K562 (cell line): ENCODE results near the gene BNIPL. TPM values are rescaled to one million over a fixed set of nuclear protein-coding genes. Genes with fewer than 3 reads are reported as not detected.

Source experiments
- ETV1 ChIP-seq: fragments of 450-650 bp; conservative IDR thresholded peaks from 2 replicates; pipeline ENCODE4 v1.6.1; 2016; ENCODE audit warnings: missing genetic modification characterization, control low read depth, low read depth, missing compliant biosample characterization
- EWSR1 ChIP-seq: fragments of 450-650 bp; IDR thresholded peaks from 2 replicates; pipeline ENCODE4 v1.6.1; 2018; ENCODE audit warnings: borderline replicate concordance, mild to moderate bottlenecking, low read depth, moderate library complexity; ENCODE audit not compliant: partially characterized antibody
- FOXM1 ChIP-seq, 2 experiments: fragments of 450-650 bp in 1 of 2; sonication (generic) in 1 of 2; formaldehyde crosslinking in 1 of 2; IDR thresholded peaks; 2 replicates each; pipeline versions ENCODE4 v1.6.1 to v1.9.0; 2017 to 2022; ENCODE audit warnings: low read depth in 2 of 2, mild to moderate bottlenecking in 2 of 2, missing genetic modification reagents in 1 of 2, moderate library complexity in 1 of 2
- FUS ChIP-seq: fragments of 200-400 bp; formaldehyde crosslinking; optimal IDR thresholded peaks from 2 replicates; pipeline ENCODE3; 2017; ENCODE audit warnings: low read depth, low read length
- GTF2E2 ChIP-seq: fragments of 200-800 bp; sonication (Bioruptor generic); IDR thresholded peaks from 2 replicates; pipeline ENCODE4 v1.6.1; 2016; ENCODE audit warnings: missing genetic modification characterization, missing compliant biosample characterization
- HDAC3 ChIP-seq: fragments of 450-650 bp; IDR thresholded peaks from 2 replicates; pipeline ENCODE4 v1.6.1; 2018; ENCODE audit warnings: borderline replicate concordance, mild to moderate bottlenecking, moderate library complexity; ENCODE audit not compliant: partially characterized antibody
- MAFK ChIP-seq: IDR thresholded peaks from 2 replicates; pipeline ENCODE4 v1.6.1; 2011; ENCODE audit warnings: low read length, improper control_type of control experiment
- MAZ ChIP-seq, 2 experiments: fragments of 450-650 bp in 1 of 2; sonication (generic) in 1 of 2; formaldehyde crosslinking; IDR thresholded peaks in 1 of 2; conservative IDR thresholded peaks in 1 of 2; 2 replicates each; pipeline versions ENCODE4 v1.4.0 to v1.5.0; 2020; ENCODE audit warnings: mild to moderate bottlenecking in 1 of 2, missing genetic modification reagents in 1 of 2
- NELFE ChIP-seq: IDR thresholded peaks from 2 replicates; pipeline ENCODE4 v1.6.1; 2011; ENCODE audit warnings: mild to moderate bottlenecking; ENCODE audit not compliant: insufficient read depth, insufficient read length
- PTRF ChIP-seq: fragments of 450-650 bp; IDR thresholded peaks from 2 replicates; pipeline ENCODE4 v1.6.1; 2016; ENCODE audit warnings: mild to moderate bottlenecking, missing genetic modification characterization, missing compliant biosample characterization
- PYGO2 ChIP-seq: fragments of 450-650 bp; IDR thresholded peaks from 2 replicates; pipeline ENCODE4 v1.6.1; 2016; ENCODE audit warnings: mild to moderate bottlenecking, missing genetic modification characterization, moderate library complexity, missing compliant biosample characterization
- SAP30 ChIP-seq: fragments of 200-600 bp; sonication (generic); IDR thresholded peaks from 2 replicates; pipeline ENCODE4 v1.6.1; 2012; ENCODE audit warnings: borderline replicate concordance, low read depth, mild to moderate bottlenecking, moderate library complexity, low read length, control low read depth, inconsistent platforms; ENCODE audit not compliant: insufficient read depth, poor library complexity, severe bottlenecking
- SNRNP70 ChIP-seq: fragments of 200-400 bp; formaldehyde crosslinking; optimal IDR thresholded peaks from 2 replicates; pipeline ENCODE3; 2017; ENCODE audit warnings: low read depth, low read length
- SRSF9 ChIP-seq: fragments of 200-400 bp; formaldehyde crosslinking; IDR thresholded peaks from 2 replicates; pipeline ENCODE4 v1.6.1; 2017; ENCODE audit warnings: low read depth, low read length, borderline replicate concordance
- TCF3 ChIP-seq: sonication (generic); formaldehyde crosslinking; IDR thresholded peaks from 2 replicates; pipeline ENCODE4 v1.4.0; 2020; ENCODE audit warnings: mild to moderate bottlenecking, missing genetic modification reagents
- ZFPM2 ChIP-seq: fragments of 250-450 bp; sonication (Bioruptor Pico); IDR thresholded peaks from 2 replicates; pipeline ENCODE4 v1.5.1; 2022; ENCODE audit warnings: mild to moderate bottlenecking
- ZKSCAN8 ChIP-seq: fragments of 200-800 bp; sonication (Bioruptor generic); IDR thresholded peaks from 2 replicates; pipeline ENCODE4 v1.6.1; 2016; ENCODE audit warnings: missing genetic modification characterization, missing compliant biosample characterization
- ZNF184 ChIP-seq: sonication (generic); formaldehyde crosslinking; IDR thresholded peaks from 2 replicates; pipeline ENCODE4 v1.5.0; 2020; ENCODE audit warnings: missing genetic modification reagents
- ZNF324 ChIP-seq: fragments of 250-450 bp; sonication (Bioruptor Pico); IDR thresholded peaks from 2 replicates; pipeline ENCODE4 v1.4.0; 2020; ENCODE audit warnings: mild to moderate bottlenecking
- ZNF408 ChIP-seq: fragments of 250-450 bp; sonication (Bioruptor Pico); IDR thresholded peaks from 2 replicates; pipeline ENCODE4 v1.4.0; 2020; ENCODE audit warnings: low read depth, mild to moderate bottlenecking, moderate library complexity
- ZNF764 ChIP-seq: fragments of 250-450 bp; sonication (Bioruptor Pico); IDR thresholded peaks from 2 replicates; pipeline ENCODE4 v1.4.0; 2020; ENCODE audit warnings: low read depth, mild to moderate bottlenecking, moderate library complexity
- polyA plus RNA-seq, 8 experiments: library from polyadenylated mRNA; depleted of rRNA in 4 of 8; stranded (reverse) in 5 of 8; unstranded in 3 of 8; fragments of >200 nt; fragmentation: Nextera tagmentation in 2 of 8; fragmentation: Illumina TruSeq in 1 of 8; extraction: Ambion mirVana in 2 of 8; extraction: Trizol in 1 of 8; gene quantifications; 2 replicates each; pipeline versions ENCODE4 v1.2.1 to v1.2.3, GENCODE V29; 2011 to 2014; ENCODE audit warnings: inconsistent platforms in 1 of 8, missing spikeins in 1 of 8
- total RNA-seq, 7 experiments: library from RNA; depleted of rRNA in 6 of 7; stranded (reverse); fragments of >200 nt in 6 of 7; fragmentation: Illumina TruSeq in 2 of 7; extraction: Trizol in 2 of 7; gene quantifications; 2 replicates each; pipeline versions ENCODE4 v1.2.1 to v1.2.3, GENCODE V29; 2011 to 2021; ENCODE audit warnings: low replicate concordance in 1 of 7
- TF ChIP-seq, protein P1 (sequence below), 3 experiments: fragments of 200-800 bp in 1 of 3; sonication (Bioruptor generic) in 1 of 3; sonication (generic) in 1 of 3; formaldehyde crosslinking in 1 of 3; IDR thresholded peaks; 2 replicates each; pipeline versions ENCODE4 v1.6.1 to v1.8.0; 2016 to 2022; ENCODE audit warnings: mild to moderate bottlenecking in 2 of 3, missing compliant biosample characterization in 2 of 3, missing genetic modification characterization in 2 of 3, missing genetic modification reagents in 1 of 3
- TF ChIP-seq, protein P2 (sequence below): fragments of 450-650 bp; formaldehyde crosslinking; IDR thresholded peaks from 2 replicates; pipeline ENCODE4 v1.4.0; 2020; ENCODE audit warnings: mild to moderate bottlenecking, moderate library complexity
- TF ChIP-seq, protein P3 (sequence below): fragments of 450-650 bp; IDR thresholded peaks from 2 replicates; pipeline ENCODE4 v1.6.1; 2016; ENCODE audit warnings: mild to moderate bottlenecking

BNIPL gene
- total and polyA plus RNA-seq, 9 of the 15 experiments (the other 6 are each of a cell fraction or from before 2014, with no cell fraction given): 0.08 to 1.4 (median 0.68) TPM

DNA sequence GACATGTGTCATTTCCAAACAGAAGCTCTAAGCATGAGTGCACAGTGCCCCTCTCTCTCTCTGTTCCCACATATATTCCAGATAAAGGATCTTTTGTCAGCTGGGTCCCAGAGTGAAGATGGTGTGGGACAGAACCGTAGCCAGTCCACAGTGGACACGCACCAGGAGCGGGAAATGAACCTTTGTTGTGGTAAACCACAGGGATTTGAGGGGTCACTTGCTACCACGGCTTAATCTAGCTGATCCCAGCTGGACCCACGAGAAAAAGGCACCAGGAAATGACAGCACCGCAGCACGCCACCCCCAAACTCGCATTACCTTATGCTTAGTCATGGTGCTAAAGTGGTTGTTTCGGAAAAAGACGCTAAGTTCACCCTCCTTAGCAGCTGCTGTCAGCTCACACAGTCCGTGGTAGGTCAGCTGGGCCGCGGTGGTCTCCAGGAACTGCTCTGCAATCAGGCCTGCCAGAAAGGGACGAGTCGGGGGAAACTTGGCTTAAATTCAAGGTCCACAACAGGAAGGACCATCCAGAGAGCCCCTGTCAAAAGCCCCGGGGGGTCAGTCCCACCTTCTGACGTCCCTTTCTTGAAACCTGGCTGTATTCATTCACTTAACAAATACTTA lies 37.2 kb upstream of the BNIPL start (continued):
- TF ChIP-seq HDAC3 (no peak), ZNF184 (CRISPR knock-in tag) (no peak), SAP30 (no peak), EWSR1 (no peak), PTRF (tag) (no peak), TCF3 (CRISPR knock-in tag) (peak; percentile 68), MAFK (peak; percentile 86), FOXM1 (IDR thresholded peaks at IDR 0.05; ENCODE audit: low read depth) (no peak), FOXM1 (CRISPR knock-in tag; IDR thresholded peaks at IDR 0.05; ENCODE audit: low read depth) (no peak), ETV1 (peak; percentile 80), PYGO2 (no peak), NELFE (no peak), FUS (no peak), MAZ (CRISPR knock-in tag; conservative IDR thresholded peaks at IDR 0.05 in 1 of 2, IDR thresholded peaks at IDR 0.05 in 1 of 2) (0 out of 4 replicates have a peak, but pooled peaks have one; percentile 30 to 44), ZFPM2 (CRISPR knock-in tag) (no peak), ZNF324 (no peak), ZNF764 (CRISPR knock-in tag) (no peak), SRSF9 (no peak), ZKSCAN8 (no peak), SNRNP70 (no peak), GTF2E2 (tag) (no peak), ZNF408 (CRISPR knock-in tag) (no peak)
- TF ChIP-seq, protein P1, sequence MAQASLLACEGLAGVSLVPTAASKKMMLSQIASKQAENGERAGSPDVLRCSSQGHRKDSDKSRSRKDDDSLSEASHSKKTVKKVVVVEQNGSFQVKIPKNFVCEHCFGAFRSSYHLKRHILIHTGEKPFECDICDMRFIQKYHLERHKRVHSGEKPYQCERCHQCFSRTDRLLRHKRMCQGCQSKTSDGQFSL (CRISPR knock-in tag; IDR thresholded peaks at IDR 0.05): no peak
- TF ChIP-seq, protein P1 (tag; IDR thresholded peaks at IDR 0.05): no peak
- TF ChIP-seq, protein P2, sequence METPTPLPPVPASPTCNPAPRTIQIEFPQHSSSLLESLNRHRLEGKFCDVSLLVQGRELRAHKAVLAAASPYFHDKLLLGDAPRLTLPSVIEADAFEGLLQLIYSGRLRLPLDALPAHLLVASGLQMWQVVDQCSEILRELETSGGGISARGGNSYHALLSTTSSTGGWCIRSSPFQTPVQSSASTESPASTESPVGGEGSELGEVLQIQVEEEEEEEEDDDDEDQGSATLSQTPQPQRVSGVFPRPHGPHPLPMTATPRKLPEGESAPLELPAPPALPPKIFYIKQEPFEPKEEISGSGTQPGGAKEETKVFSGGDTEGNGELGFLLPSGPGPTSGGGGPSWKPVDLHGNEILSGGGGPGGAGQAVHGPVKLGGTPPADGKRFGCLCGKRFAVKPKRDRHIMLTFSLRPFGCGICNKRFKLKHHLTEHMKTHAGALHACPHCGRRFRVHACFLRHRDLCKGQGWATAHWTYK (CRISPR knock-in tag): no peak
- TF ChIP-seq, protein P3, sequence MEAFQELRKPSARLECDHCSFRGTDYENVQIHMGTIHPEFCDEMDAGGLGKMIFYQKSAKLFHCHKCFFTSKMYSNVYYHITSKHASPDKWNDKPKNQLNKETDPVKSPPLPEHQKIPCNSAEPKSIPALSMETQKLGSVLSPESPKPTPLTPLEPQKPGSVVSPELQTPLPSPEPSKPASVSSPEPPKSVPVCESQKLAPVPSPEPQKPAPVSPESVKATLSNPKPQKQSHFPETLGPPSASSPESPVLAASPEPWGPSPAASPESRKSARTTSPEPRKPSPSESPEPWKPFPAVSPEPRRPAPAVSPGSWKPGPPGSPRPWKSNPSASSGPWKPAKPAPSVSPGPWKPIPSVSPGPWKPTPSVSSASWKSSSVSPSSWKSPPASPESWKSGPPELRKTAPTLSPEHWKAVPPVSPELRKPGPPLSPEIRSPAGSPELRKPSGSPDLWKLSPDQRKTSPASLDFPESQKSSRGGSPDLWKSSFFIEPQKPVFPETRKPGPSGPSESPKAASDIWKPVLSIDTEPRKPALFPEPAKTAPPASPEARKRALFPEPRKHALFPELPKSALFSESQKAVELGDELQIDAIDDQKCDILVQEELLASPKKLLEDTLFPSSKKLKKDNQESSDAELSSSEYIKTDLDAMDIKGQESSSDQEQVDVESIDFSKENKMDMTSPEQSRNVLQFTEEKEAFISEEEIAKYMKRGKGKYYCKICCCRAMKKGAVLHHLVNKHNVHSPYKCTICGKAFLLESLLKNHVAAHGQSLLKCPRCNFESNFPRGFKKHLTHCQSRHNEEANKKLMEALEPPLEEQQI: no peak
